ENCODE results near the gene AMH. TPM values are rescaled to one million over a fixed set of nuclear protein-coding genes. Genes with fewer than 3 reads are reported as not detected.

The AMH gene
- total and polyA plus RNA-seq, 12 donors, result 0.15 to 1.0 (median 0.41) TPM

DNA sequence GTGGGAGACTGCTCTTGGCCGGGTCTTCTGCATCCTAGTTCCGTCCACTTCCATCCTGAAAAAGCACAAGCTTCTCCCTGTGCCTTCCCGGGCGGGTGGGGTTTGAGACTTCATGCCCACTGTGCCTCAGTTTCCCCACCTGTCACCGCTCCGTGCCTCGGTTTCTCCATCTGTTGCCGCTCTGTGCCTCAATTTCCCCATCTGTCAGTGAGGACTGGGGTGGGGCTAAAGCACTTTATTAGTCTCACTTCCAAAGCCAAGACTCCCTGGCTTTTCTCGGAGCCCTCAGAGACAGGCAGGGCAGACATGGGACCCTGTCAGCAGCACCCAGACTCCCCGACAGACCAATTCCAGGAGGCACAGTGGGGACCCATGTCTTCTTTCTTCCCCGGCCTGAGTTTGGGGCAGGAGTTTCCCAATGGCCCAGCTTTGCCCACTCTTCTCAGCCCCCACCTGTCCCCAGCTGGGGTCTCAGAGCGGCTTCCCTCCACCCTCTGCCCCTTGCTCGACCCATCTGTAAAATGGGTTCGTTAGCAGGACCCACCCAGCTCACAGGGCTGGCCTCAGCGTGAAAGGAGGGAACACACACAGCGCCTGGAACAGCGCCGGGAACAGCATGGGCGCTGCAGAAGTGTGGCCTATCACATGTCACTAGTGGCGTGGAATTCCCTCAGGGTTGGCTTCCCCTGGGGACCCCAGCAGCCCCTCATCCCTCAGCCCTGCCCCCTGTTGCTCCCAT lies 37.4 kb downstream of the AMH start:
- Histone ChIP-seq H3K4me1 (peaks cover 18 to 49% (median 33%) of the 10 kb centered on the region in 9 donors), H3K4me3 (no peak overlapping the region), H3K27me3 (peaks cover 23 to 59% (median 36%) of the 10 kb centered on the region in 7 donors), H3K9me3 (no peaks in the 10 kb centered on the region), H3K27ac (no peak overlapping the region), H3K36me3 (no peaks in the 10 kb centered on the region)
- no peak for DNase-seq
- no peak for ATAC-seq
- TF ChIP-seq, protein P1, sequence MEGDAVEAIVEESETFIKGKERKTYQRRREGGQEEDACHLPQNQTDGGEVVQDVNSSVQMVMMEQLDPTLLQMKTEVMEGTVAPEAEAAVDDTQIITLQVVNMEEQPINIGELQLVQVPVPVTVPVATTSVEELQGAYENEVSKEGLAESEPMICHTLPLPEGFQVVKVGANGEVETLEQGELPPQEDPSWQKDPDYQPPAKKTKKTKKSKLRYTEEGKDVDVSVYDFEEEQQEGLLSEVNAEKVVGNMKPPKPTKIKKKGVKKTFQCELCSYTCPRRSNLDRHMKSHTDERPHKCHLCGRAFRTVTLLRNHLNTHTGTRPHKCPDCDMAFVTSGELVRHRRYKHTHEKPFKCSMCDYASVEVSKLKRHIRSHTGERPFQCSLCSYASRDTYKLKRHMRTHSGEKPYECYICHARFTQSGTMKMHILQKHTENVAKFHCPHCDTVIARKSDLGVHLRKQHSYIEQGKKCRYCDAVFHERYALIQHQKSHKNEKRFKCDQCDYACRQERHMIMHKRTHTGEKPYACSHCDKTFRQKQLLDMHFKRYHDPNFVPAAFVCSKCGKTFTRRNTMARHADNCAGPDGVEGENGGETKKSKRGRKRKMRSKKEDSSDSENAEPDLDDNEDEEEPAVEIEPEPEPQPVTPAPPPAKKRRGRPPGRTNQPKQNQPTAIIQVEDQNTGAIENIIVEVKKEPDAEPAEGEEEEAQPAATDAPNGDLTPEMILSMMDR (IDR thresholded peaks at IDR 0.05), result no peak
- intact Hi-C loops (cut with DNase I), result loop anchor here in 2 of 10 donors (10.0 kb wide), 2 partner anchors 98 to 108 kb away; no protein-coding TSS in a partner anchor
- WGBS, 2 donors, result 80 to 82% methylated on average over 20 of the region's 20 CpGs

DNA sequence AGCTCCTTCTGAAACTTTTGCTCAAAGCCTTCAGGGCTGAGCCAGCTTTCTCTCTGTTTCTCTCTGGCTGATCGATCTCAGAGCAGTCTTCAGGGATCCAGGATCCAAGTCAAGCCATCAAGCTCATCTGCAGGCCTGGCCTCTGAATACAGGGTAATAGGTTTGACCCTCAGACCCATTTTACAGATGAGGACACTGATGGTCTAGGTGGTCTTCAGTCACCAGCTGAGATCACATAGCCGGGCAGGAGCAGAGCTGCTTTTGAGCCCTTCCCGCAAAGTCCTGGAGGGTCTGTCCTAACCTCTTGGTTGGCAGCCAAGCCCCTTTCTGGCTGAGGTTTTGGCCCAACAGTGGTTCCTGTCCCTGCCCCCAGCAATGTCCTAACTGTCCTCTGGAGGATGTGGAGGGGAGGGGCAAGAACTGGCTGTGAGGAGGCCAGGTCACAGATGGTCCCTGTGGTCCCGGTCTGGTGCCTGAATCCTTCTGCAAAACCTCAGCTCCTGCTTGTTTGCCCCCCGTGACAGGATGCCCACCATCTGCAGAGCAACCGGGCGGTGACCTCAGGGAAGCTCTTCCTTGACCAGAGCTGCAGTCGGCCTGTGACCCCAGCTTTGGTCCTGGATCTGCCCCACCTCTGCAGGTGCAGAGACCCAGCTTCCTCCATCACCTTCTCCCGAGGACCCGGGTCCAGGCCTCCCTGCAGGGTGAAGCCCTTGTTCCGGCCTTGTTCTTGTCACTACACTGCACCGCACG lies 38.6 kb downstream of the AMH start:
- DNase-seq (no peak), ATAC-seq (no peak)
- Histone ChIP-seq H3K36me3 (no peaks in the 10 kb centered on the region), H3K9me3 (no peaks in the 10 kb centered on the region), H3K4me3 (no peak overlapping the region), H3K27ac (peak overlapping the region in 1 of 10 donors; percentile 91), H3K27me3 (peaks cover 25 to 68% (median 48%) of the 10 kb centered on the region in 7 donors), H3K4me1 (peaks cover 15 to 42% (median 22%) of the 10 kb centered on the region in 9 donors)
- intact Hi-C loops (cut with DNase I), result loop anchor here in 2 of 10 donors (10.0 kb wide), 2 partner anchors 97 to 107 kb away; no protein-coding TSS in a partner anchor
- 77 to 79% methylated on average over 13 of the region's 13 CpGs for WGBS, 2 donors
- TF ChIP-seq, protein P1 (IDR thresholded peaks at IDR 0.05), result no peak

DNA sequence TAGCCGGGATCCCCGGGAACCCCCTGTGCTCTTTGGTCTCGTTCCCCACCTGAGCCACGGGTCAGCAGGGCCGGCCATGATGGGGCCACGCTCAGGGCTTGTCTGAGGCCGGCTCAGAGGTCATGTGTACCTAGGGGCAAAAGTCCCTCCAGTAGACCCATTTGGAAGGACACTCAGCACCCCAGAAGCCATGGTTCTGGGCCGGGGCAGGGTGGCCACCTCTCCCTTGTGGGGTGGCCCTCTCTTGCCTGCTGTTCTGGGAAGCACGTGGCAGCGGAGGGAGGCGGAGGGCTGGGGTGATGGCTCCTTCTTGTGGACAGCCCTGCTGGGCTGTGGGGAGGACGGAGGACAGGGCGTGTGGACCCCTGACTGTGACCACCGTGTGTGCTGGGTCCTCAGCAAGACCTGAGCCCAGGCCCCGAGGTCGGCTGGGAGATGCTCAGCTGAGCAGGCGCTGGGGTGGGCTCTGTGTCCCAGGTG lies 39.3 kb downstream of the AMH start:
- WGBS, 2 donors, result 79 to 88% methylated on average over 17 of the region's 17 CpGs
- Histone ChIP-seq H3K9me3 (no peaks in the 10 kb centered on the region), H3K4me3 (no peak overlapping the region), H3K27me3 (peaks cover 25 to 74% (median 54%) of the 10 kb centered on the region in 7 donors), H3K36me3 (no peaks in the 10 kb centered on the region), H3K27ac (peak overlapping the region in 1 of 10 donors; percentile 91), H3K4me1 (peaks cover 15 to 40% (median 21%) of the 10 kb centered on the region in 9 donors)
- intact Hi-C loops (cut with DNase I), result loop anchor here in 2 of 10 donors (10.0 kb wide), 2 partner anchors 96 to 106 kb away; no protein-coding TSS in a partner anchor
- TF ChIP-seq, protein P1 (IDR thresholded peaks at IDR 0.05), result no peak
- ATAC-seq (peak in 1 of 8 donors; percentile 7), DNase-seq (no peak)
